Stimulated activated CD4-positive, alpha-beta T cell treated with anti-CD3 and anti-CD28 coated beads, Interleukin-15, amount 100 ng/mL, for 24 hours (primary cell): Measurements from ENCODE around the gene NEURL1.
A peak's percentile ranks its signal among the peaks of the same experiment; 100 is the strongest.

ENCODE experiments used
- DNase-seq: peaks from one replicate; pipeline ENCODE4 v3.0.0-alpha.2; 2020

Gene NEURL1, protein sequence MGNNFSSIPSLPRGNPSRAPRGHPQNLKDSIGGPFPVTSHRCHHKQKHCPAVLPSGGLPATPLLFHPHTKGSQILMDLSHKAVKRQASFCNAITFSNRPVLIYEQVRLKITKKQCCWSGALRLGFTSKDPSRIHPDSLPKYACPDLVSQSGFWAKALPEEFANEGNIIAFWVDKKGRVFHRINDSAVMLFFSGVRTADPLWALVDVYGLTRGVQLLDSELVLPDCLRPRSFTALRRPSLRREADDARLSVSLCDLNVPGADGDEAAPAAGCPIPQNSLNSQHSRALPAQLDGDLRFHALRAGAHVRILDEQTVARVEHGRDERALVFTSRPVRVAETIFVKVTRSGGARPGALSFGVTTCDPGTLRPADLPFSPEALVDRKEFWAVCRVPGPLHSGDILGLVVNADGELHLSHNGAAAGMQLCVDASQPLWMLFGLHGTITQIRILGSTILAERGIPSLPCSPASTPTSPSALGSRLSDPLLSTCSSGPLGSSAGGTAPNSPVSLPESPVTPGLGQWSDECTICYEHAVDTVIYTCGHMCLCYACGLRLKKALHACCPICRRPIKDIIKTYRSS

DNA sequence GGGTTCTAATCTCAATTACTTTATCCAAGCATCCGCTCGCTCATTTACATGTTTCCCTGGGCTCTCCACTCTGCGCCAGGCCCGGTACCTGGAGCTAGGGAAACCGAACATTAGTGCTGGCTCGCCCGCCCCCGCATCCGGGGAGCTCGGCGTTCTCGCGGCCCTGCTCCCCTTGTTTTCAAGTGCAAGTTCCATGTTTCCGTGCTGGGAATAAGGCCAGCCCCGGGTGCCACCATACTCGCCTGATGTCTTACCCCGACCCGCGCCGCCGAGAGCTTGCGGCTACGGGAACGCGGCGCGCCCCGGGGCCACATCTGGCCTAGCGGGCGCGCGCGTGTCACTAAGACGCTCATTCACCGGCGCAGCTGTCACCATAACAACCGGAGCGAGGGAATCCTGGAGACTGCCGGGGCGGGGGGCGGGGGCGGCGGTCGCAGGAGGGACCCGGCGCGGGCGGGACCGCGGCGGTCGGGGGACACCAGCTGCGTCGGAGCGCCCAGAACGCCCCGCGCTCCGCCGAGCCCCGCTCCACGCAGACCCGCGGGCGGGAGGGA, at the start of gene NEURL1:
TSS of gene NEURL1 (plus strand) at position 344 of the 554 bp plus-strand sequence. CDS start 683 bp downstream, outside the sequence.
- DNase-seq: peak; percentile 52

DNA sequence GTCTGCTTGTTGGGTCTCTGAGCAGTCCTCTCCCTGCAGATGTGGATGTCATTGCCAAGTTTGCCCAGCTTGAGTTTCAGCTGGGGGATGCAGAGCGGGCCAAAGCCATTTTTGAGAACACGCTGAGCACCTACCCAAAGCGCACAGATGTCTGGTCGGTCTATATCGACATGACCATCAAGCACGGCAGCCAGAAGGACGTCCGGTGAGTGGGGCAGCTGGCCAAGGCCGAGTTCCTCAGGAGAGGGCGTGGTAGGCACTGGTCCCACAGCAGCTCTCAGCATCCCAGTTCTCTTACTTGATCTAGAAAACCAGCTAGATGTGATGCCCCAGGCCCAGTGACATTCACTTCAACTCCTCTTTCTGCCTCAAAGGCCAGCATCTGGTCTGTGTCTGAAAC, 49.0 kb upstream of the NEURL1 start:
- DNase-seq: no peak

DNA sequence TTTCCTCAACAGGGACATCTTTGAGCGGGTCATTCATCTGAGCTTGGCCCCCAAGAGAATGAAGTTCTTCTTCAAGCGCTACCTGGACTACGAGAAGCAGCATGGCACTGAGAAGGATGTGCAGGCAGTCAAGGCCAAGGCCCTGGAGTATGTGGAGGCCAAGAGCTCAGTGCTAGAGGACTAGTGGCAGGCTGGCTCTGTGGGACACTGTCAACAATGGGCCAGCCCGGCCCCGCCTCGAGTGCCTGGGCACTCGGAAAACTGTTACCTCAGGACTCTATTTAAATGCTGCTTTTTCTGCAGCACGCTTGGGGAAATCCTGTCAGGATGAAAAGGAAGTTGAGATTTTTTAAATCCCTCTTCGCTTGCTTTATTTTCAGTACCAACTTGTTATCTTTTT, 48.1 kb upstream of the NEURL1 start:
- no peak for DNase-seq

DNA sequence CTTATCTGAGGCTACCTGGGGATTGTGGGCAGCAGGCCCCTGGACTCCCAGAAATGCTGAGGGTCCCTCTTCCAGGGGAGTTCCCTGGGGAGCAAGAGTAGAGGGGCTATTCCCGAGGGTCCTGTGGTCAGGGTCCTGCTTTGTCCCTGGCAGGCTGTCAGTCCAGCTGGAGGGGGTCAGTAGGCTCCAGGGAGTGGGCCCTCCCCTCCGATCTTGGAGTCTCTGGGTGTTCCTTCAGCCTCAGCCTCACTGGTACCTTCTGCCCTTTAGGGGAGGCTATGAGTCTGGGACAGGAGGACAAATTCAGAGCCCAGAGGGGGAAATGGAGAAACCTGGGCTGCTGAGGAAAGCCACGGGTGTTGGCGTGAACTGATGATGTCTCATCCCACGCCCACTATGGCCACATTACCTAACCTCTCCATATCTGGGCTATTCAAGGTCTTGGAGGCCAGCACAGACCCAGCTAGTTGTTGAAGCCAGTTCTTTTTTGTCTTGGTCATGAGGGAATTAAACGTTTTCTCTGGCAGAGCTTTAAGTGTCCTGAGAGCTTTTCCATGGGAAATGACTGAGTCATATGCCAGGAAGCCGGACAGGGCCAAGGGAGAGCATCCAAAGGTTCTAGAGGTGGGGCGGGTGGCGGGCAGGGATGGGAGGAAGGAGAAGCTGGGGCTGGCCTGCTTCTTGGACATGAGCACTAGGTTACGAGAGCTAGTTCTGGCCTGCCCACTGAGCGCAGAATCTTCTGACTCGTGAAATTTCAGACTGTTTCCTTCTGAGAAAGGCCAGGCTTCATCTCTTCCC, 47.5 kb upstream of the NEURL1 start:
- no peak for DNase-seq

DNA sequence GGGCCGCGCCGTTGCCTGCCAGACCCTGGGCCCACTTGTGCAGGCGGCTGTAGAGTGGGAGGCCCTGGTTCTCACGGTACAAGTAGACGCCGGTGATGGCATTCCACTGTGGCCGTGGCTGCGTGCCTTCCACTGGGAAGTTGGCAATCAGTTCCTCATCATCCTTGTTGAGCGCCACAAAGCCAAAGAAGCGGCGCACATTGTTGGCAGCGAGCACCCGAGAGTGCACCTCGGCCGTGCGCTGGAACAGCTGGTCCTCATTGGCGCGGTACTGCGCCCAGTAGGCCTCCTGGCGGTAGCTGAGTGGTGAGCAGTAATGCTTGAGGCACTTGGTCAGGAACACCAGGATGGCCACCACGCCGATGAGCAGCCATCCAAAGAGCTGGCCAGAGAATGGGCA, 46.3 kb upstream of the NEURL1 start:
- no peak for DNase-seq

DNA sequence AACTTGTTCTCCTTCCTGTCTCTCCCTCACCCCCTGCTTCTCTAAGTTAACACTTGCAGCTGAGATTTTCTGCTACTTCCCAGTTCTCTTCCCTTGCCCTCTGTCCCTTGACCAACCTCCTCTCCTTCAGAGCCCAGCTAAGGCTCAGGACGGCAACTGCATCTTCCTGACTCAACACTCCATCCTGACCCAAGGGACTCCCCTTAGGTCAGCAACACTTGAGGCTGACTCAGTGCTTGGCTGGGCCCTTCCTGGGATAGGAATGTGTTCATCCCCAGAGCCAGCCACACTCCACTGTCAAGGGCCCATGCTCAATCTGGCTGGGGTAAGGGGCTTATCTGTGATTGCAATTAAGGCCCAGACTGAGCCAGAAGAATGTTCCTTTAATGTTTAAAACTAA, 44.8 kb upstream of the NEURL1 start:
- no peak for DNase-seq

DNA sequence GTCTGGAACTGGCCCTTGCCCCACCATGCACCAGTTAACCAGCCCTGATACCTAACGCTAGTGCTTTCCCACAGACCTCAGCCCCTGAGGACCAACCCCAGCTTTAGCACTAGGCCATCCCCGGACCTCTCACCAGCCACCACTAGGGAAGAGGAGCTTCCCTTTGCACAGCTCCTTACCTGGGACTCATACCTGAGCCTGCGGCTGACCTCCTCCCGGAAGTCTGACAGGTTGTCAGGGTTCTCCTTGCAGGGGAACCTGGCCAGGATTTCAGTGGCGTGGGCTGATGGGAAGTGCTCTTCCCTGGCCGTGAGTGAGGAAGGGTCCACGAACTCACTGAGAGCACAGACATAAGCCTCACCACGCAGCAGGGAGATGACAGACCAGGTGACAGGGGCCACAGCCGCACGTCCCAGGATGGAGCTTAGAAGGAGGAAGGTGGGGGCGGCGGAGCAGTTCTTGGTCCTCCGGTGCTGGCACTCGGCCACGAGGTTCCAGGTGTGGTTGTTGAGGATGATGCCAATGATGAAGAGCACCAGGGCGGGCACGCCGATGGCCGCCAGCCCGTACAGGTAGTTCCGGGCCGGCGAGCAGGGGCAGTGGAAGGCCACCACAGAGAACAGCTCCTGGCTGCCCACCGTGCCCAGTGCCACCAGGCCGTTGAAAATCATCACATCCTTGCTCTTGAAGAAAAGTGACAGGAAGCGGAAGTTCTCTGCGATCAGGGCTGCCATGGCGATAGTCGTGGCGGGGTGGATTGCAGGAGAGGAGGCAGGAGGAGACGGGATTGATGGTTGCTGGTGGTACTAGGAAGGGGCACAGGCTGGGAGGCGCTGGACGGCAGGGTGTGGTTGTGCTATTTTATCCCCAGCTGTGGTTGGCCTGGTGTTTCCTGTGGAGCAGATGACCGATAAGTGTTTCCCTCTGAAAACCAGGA, 44.0 kb upstream of the NEURL1 start:
- DNase-seq: no peak

DNA sequence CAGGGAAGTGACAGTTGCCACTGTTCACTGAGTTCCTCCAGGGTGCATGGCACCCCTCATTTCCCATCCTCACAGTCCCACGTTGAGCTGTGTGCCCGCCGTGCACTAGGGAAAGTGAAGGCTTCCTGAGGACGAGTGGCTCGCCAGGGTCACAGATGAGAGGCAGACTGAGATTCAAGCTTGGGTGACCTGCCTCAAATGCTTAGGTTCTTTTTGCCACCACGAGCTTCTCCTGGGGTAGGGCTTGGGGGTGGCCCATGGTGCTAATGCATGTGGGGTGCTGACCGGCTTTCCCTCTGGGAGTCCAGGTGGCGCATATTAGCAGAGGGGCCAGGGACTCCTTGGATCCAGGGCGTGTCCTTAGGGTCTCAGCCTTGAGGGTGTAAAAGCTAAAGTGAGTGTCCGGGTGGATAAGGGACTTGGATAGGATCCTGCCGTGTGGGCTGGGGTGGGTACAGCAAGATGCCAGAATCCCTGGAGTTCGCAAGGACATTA, 43.3 kb upstream of the NEURL1 start:
- DNase-seq: no peak

DNA sequence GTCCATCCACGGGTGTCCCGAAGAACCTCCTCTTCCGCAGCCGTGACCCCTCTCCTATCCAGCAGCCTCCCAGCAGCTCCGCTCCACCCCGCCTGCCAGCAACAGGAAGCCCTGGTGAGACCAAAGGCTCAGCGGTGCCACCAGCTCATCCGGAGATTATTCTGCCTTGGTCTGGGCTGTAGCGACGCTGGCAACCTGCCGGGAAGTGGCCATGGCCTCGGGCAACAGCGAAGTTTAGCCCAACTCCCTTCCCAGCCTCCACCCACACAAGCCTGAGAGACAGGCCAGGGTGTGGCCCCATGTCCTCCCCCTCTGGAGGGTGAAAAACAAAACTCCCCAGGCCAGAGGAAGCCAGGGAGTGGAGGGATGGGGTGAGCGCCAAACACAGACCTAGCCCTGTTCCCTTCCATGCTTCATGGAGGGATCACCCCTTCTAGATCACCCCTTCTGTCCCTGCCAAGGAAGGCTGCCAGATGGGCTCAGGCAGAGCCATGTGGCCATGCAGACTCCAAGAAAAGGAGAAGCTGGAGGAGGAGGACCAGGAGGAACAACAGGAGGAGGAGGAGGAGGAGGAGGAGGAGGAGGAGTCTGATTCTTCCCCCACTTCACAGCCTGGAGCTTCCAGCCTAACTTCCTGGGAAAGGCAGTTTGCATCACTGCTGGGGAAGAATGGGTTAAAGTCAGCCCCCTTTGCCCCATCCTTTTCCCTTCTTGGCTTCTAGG, 42.3 kb upstream of the NEURL1 start:
- DNase-seq: peak; percentile 65

DNA sequence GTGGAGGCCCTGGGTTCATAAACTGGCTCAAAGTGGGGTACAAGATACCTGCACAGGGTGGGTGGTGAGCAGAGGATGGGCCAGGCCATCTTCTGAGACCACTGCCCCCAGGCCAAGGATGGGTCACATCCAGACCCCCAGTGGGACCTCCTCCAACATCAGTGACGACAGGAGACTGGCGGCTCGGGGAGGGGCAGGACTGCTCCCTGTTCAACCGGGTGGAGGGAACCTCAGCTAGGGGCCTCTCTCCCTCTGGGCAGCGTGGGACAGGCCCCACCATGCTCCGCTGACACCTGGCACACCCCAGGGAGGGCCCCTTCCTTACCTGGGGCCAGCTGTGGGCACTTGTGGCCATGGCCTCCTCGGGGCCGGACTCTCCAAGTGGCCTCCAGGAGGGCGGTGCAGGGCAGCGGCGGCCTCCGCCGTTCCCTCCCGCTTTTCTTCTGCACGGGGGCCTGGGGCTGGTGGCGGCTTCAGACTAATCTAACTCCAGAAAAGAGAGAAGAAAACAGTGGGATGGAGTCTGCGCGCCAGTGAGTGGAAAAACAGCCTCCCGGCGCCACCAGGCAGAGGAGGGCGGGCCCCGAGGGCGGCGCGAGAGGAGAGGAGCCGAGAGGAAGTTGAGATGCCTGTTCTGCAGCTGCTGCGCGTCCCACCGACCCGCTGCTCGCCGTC, 41.5 kb upstream of the NEURL1 start, which contains the start of gene CALHM2:
TSS of gene CALHM2 (minus strand) at position 540 of the 675 bp plus-strand sequence. CDS start 2,429 bp downstream, outside the sequence.
- DNase-seq: peak; percentile 82

DNA sequence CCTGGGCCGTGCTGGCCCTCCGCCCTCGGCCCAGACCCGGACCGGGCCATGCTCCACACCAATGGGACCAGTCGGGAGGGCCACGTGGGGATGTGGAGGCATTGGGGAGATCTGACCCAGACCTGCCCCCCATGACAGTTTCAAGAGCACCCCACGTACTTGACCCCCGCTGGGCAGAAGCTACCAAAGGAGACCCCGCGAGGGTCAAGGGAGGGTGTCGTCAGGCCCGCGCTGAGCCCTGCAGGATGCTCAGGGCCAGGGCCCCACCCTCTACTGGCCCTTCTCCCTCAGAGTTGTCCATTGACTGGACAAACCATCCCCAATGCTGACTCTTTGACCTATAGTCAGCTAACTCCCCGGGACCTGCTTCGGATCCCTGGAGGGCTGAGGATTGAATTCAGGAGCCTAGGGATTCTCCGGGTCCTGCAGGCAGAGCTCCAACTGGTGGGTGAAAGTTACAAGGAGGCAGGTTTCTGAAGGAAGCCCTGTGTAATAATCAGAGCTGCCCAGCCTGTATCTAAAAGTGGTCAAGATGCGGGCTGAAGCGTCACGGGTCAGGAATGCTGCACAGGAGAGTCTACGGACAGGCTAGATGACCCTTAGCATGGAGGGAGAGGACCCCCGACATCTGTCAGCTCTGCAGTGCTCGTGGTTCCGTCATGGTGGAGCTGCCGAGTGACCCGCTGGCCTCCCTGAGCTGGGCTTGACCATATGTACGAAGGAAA, 40.8 kb upstream of the NEURL1 start:
- DNase-seq: no peak

DNA sequence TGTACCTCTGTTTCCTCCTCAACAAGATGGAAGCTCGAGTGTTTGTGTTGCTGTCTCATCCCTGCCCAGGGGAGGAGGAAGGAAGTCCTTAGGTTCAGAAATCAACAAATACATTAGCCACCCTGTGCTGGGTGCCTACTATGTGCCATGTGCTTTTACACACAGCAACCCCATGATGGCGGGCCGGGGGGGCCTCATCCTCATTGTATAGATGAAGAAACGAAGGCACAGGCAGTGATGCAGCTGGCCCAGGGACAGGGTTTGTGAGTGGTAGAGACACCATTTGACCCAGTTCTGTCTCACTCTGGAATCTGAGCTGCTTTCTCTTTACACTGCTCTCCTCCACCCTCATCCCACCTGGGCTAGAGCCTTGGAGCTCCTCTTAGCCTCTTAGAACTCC, 39.5 kb upstream of the NEURL1 start:
- DNase-seq: no peak

DNA sequence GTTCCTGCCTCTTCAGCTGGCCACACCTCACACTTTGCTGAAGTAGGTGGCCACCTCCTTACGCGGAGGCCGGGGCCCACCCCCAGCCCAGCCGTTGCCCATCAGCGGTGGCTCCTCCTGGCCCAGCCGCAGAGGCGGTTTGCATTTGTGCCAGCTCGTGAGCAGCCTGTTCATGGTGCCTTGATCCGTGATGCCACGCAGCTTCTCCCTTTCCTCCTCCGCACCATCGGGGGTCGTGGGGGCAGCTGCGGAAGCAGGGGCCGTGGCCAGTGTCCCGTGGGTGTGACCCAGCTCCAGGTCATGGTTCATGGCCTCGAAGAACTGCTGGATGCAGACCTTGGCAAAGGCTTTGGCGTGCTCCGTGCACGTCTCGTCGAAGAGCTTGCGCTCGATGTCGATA, 38.3 kb upstream of the NEURL1 start:
- no peak for DNase-seq

DNA sequence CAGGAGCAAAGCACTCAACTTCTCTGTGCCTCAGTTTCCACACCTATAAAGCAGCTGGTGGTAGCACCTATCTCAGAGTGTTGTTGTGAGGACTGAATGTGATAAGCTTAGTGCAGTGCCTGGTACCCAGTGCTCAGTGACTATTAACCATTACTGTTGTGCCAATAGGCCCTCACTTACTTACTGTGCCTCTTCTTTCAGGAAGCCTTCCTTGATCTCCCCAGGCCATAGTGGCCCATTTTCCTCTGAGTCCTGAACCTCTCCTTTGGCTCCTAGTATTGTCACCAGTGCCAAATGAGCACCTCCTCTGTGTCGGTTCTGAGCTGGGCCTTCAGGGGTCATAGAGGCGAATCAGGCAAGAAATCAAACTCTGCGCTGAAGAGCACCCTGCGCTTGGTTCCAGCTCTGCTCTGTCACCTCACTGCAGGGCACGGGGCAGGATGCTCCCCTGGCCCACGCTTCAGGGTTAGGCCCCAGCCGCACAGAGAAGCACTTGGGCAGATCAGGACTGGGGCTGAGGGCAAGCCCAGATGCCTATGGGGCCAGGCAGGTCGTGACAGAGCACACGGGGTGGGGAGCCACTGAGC, 37.3 kb upstream of the NEURL1 start:
- no peak for DNase-seq

DNA sequence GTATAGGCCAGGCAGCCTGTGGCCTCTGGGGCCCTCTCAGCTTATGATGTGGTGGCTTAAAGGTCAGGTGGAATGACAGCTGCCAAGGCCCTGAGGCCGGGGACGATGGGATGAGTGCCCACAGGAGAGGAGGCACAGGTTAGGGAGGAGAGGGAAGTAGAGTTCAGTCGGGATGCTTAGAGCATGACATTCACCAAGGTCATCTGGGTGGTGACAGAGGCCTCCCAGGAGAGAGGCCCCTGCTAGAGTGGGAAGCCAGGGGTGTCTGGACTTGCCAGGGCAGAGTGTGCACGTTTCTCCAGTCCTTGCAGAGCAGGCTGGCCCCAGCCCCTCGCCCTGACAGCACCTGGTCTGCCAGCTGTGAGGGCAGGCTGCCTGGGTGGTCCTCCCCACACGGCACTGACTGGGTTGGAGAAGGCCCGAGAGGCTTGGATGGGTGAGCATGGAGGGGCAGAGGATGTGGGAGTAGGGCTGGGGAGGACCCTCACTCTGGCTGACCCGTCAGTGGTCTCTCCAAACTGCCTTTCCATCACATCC, 36.3 kb upstream of the NEURL1 start:
- no peak for DNase-seq

DNA sequence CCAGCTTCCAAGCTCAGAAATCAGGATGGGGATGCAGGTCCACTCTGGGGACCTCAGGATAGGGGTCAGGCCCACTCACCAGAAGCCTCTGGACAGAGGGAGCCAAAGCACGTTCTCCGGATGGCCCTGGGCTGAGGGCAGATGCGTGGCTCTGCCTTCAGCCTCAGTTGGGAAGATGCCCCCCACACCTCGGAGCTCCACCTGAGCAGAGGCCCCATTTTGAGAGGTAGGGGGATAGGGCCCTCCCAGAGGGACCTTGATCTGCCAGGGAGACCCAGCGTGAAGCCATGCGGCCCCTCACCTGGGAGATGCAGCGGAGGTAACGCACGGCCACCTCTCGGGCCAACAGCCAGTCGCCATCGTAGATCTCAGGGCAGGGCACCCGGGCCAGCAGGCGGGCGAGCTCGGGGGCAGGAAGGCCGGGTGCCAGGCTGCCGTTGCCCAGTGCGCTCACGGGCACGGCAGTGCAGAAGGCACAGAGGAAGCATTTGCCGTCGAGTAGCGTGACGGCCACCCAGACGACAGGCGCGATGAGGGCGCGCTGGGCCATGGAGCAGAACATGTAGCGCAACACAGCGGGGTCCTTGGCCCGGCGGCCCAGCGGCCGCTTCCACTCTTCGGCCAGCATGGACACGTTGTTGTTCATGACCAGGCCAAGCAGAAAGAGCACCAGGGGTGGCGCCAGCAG, 35.5 kb upstream of the NEURL1 start:
- no peak for DNase-seq

DNA sequence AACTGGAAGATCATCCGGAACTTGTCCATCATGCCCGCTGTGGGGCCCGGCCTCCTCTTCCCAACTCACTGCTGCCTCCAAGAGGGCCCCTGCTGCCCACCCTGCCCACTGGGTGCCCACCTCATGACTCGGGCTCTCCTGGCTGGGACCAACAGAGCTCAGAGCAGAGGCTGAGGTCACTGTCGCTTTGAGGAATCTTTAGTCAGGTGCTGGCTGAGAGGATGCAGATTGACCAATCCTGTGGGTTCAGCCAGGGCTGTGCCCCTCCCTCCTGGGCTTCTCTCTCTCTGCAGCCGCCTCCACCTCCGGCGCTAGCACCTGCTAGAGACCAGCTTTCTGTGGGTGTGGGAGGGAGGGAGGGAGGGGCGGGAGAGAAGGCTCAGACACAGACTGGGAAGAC, 34.8 kb upstream of the NEURL1 start, which contains the start of gene CALHM1:
TSS of gene CALHM1 (minus strand) at position 181 of the 400 bp plus-strand sequence. CDS start at position 32, 149 bp downstream.
- no peak for DNase-seq

DNA sequence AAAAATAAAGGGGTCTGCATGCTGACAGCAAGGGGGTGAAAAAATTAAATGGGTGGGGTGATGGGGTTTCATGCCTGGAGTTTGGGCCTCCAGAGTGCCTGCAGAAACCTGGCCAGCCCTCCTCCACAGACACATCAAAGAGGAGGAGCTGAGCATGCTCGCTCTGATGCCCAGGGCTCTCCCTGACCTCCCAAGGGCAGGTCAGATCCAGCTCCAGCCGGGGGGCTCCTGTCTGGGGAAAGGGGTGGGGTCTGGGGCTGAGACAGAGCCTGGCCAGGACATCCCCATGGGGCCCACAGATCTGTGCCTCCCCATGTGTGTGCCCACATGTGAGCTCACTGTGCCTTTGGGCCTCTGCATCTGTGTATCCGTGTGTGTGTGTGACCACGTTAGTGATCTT, 33.9 kb upstream of the NEURL1 start:
- DNase-seq: no peak

DNA sequence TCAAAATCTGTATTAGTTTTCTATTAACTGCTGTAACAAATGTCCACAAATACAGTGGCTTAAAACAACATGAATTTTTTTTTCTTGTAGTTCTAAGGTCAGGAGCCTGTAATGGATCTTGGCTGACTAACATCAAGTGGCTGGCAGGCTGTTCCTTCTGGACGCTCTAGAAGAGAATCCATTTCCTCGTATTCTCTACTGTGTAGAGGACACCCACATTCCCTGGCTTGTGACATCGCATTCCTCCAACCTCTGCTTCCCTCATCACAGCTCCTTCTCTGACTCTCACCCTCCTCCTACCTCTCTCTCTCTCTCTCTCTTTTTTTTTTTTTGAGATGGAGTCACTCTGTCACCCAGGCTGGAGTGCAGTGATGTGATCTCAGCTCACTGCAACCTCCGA, 30.0 kb upstream of the NEURL1 start:
- no peak for DNase-seq
